Measurements from ENCODE around the gene CASQ2. TPM values are rescaled to one million over a fixed set of nuclear protein-coding genes. Genes with fewer than 3 reads are reported as not detected.

The CASQ2 gene
- total RNA-seq, 1 donor from 2014 or later = not detected

DNA sequence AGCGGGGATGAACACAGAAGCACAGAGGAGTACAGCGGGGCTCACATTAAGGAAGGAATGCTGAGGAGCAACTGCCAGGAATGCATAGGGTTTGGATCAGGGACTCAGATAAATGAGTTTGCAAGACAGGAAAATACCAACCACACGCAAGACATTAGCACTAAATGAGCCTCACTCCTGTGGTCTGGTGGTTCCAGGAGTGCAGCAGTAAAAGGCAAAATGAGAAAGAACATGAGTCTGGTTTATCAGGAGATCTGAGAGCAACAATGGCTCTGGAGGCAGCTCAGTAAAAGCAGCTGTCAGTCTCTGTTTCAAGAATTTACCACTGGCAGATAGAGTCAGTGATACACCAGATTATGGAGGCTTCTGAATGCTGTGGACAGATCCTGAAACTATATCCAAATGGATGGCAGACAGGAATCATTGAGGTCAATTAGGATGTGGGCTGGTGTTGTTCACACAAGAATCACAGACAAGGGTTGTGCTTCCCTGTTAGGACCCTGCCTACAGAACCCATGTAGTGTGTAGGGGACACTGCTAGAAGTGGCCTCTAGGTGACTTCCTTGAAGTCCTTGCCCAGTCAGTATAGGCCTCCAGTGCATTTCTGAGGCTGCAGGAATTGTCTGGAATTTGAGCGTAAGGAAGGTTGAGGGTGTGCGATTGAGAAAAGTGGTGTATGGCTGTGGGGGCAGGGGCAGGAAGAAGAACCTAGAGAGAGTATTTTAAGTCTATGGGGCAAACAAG, 50.3 kb downstream of the CASQ2 start:
- DNase-seq (ENCODE audit: low spot score, unreplicated experiment) = no peak
- no peaks in the 10 kb centered on the region for H3K36me3 Mint-ChIP-seq (ENCODE audit: insufficient read depth)
- peaks cover 40% of the 10 kb centered on the region for H3K4me1 Mint-ChIP-seq (ENCODE audit: low read depth)
- peak overlapping the region; percentile 26 for H3K27ac Mint-ChIP-seq
- H3K9me3 Mint-ChIP-seq (ENCODE audit: low read depth) = no peaks in the 10 kb centered on the region
- TF ChIP-seq, protein P1, sequence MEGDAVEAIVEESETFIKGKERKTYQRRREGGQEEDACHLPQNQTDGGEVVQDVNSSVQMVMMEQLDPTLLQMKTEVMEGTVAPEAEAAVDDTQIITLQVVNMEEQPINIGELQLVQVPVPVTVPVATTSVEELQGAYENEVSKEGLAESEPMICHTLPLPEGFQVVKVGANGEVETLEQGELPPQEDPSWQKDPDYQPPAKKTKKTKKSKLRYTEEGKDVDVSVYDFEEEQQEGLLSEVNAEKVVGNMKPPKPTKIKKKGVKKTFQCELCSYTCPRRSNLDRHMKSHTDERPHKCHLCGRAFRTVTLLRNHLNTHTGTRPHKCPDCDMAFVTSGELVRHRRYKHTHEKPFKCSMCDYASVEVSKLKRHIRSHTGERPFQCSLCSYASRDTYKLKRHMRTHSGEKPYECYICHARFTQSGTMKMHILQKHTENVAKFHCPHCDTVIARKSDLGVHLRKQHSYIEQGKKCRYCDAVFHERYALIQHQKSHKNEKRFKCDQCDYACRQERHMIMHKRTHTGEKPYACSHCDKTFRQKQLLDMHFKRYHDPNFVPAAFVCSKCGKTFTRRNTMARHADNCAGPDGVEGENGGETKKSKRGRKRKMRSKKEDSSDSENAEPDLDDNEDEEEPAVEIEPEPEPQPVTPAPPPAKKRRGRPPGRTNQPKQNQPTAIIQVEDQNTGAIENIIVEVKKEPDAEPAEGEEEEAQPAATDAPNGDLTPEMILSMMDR (IDR thresholded peaks at IDR 0.05; ENCODE audit: unreplicated experiment) = peak; percentile 9
- no peak overlapping the region for H3K4me3 Mint-ChIP-seq (ENCODE audit: low read depth)
- H3K27me3 Mint-ChIP-seq = no peaks in the 10 kb centered on the region

DNA sequence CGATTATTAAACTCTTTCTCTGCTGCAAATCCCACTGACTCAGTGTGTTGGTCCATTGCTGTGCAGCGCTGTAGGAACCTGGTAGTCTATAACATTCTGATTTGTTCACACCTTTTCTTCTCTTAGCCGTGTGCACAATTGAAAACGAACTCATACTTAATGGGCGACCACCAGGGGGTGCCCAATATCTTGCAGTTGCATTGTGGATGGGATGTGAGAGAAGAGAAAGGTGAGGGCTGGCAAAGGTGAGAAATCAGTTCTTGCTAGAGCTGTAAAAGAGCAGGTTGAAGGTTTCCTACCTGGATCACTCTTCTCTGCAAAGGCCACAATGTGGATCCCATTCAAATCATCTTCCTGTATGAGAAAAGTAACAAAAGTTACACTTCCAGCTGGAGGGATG, 51.0 kb downstream of the CASQ2 start:
- TF ChIP-seq, protein P1 (IDR thresholded peaks at IDR 0.05; ENCODE audit: unreplicated experiment) = peak; percentile 61
- H3K36me3 Mint-ChIP-seq (ENCODE audit: insufficient read depth) = no peaks in the 10 kb centered on the region
- H3K9me3 Mint-ChIP-seq (ENCODE audit: low read depth) = no peaks in the 10 kb centered on the region
- DNase-seq (ENCODE audit: low spot score, unreplicated experiment) = peak; percentile 25
- no peaks in the 10 kb centered on the region for H3K27me3 Mint-ChIP-seq
- no peak overlapping the region for H3K4me3 Mint-ChIP-seq (ENCODE audit: low read depth)
- peaks cover 44% of the 10 kb centered on the region for H3K4me1 Mint-ChIP-seq (ENCODE audit: low read depth)
- peak overlapping the region; percentile 26 for H3K27ac Mint-ChIP-seq

DNA sequence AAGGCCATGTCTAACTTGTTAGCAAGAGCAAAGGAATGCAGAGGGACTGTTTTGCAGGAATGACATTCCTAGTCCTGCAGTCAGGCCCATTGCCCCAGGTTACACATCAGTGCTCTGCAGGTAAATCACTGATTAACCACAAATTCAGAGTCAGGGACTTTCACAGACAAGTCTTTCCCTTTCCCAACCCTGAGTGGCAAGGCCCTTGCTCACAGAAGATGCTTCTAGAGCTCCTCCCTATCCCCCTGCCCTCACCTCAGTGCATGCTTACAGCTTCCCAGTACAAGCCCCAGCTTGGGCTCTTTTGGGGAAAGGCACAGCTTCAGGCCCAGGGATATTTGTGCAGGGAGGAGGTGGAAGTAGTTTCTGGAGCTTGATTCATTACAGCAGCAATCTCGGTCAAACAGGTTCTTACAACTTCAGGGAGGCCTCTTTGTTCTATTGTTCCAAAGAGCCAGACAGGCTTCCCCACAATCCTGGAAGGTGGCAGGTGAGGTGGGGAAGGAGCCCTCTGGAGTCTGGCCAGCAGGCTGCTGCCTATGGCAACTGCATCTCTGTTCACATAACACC, 53.9 kb downstream of the CASQ2 start:
- peaks cover 43% of the 10 kb centered on the region for H3K4me1 Mint-ChIP-seq (ENCODE audit: low read depth)
- TF ChIP-seq, protein P1 (IDR thresholded peaks at IDR 0.05; ENCODE audit: unreplicated experiment) = peak; percentile 16
- no peaks in the 10 kb centered on the region for H3K9me3 Mint-ChIP-seq (ENCODE audit: low read depth)
- peak overlapping the region; percentile 99 for H3K27ac Mint-ChIP-seq
- DNase-seq (ENCODE audit: low spot score, unreplicated experiment) = peak; percentile 37
- no peaks in the 10 kb centered on the region for H3K27me3 Mint-ChIP-seq
- no peaks in the 10 kb centered on the region for H3K36me3 Mint-ChIP-seq (ENCODE audit: insufficient read depth)
- H3K4me3 Mint-ChIP-seq (ENCODE audit: low read depth) = peak overlapping the region; percentile 23

DNA sequence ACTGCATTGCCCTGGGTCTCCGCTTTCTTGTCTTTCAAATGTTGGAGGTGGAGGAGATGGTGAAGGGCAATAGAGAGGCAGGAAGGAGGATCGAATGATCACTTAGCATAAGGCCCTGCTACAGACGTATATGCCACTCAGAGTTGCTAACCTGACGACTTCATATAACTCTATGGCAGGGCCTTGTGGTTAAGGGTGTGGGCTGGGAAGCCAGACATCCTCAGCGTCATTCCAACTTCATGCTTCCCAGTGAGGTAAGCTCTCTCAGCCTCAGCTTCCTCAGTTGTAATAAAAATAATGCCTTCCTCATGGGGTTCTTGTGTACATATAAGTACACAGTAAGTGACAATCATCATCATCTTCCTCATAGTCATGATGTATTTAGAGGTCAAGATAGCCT, 54.6 kb downstream of the CASQ2 start:
- Mint-ChIP-seq H3K27me3 (no peaks in the 10 kb centered on the region), H3K4me3 (ENCODE audit: low read depth) (no peak overlapping the region), H3K27ac (peak overlapping the region; percentile 99), H3K36me3 (ENCODE audit: insufficient read depth) (no peaks in the 10 kb centered on the region), H3K9me3 (ENCODE audit: low read depth) (no peaks in the 10 kb centered on the region), H3K4me1 (ENCODE audit: low read depth) (peaks cover 47% of the 10 kb centered on the region)
- TF ChIP-seq, protein P1 (IDR thresholded peaks at IDR 0.05; ENCODE audit: unreplicated experiment) = no peak
- no peak for DNase-seq (ENCODE audit: low spot score, unreplicated experiment)

DNA sequence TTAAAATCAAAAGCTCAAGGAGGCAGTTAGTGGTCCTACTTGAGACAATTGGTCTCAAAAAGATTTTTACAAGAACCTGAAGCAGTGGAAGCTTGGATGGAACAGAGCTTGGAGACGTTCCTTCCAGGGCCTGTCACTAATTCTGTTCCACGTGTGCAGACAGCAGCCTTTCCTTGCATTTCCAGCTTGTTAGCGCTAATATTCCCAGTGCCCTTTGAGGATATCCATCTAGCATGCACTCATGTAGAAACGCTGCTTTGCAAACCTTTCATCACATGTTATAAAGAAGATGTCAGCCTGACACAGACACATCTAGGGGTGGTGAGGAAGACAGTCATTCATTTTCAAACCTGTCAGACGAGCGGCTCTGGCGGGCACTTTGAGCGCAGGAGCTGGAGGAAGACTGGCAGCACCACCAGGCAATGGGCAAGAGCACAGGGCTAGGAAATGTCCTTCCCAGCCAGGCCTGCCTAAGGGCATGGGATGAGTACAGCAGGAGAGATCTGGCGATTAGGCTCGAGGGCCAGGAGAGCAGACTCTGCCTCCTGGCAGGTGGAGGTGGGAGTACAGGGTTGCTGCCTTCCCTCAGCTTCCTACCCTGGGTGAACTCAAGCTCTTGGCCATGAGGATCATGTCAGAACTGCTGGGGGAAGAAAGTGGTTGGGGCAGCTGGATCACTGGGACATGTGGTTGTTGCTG, 55.5 kb downstream of the CASQ2 start:
- H3K27me3 Mint-ChIP-seq = no peaks in the 10 kb centered on the region
- no peak overlapping the region for H3K4me3 Mint-ChIP-seq (ENCODE audit: low read depth)
- peaks cover 47% of the 10 kb centered on the region for H3K4me1 Mint-ChIP-seq (ENCODE audit: low read depth)
- no peaks in the 10 kb centered on the region for H3K9me3 Mint-ChIP-seq (ENCODE audit: low read depth)
- peak overlapping the region; percentile 83 for H3K27ac Mint-ChIP-seq
- no peak for DNase-seq (ENCODE audit: low spot score, unreplicated experiment)
- H3K36me3 Mint-ChIP-seq (ENCODE audit: insufficient read depth) = no peaks in the 10 kb centered on the region
- TF ChIP-seq, protein P1 (IDR thresholded peaks at IDR 0.05; ENCODE audit: unreplicated experiment) = no peak
